H1 (cell line): Measurements from ENCODE around the gene SP4. TPM values are rescaled to one million over a fixed set of nuclear protein-coding genes. Genes with fewer than 3 reads are reported as not detected.

Experiments
- CTCF ChIA-PET: fragments of 300-600 bp; sonication (Branson Sonifier 250); formaldehyde crosslinking; loops from one replicate; lab custom pipeline; 2021; ENCODE audit not compliant: partially characterized antibody; lab: Charles Lee
- POLR2A ChIA-PET: fragments of 300-600 bp; sonication (Branson Sonifier 250); formaldehyde crosslinking; loops from one replicate; lab custom pipeline; 2021; ENCODE audit warnings: inconsistent platforms; ENCODE audit not compliant: partially characterized antibody; lab: Charles Lee
- DNase-seq, 2 experiments: peaks; one replicate each; pipeline versions ENCODE4 v3.0.0 to v3.0.0-alpha.2; 2010 to 2022; ENCODE audit warnings: low spot score in 2 of 2, low read depth in 1 of 2, mixed read lengths in 1 of 2
- FAIRE-seq: peaks from 2 replicates; lab custom pipeline; 2011; peaks lifted over from hg19 to GRCh38; lab: Jason Lieb, UNC
- H2AFZ ChIP-seq: 2 replicates; pipeline ENCODE4 v1.8.1; 2012; ENCODE audit warnings: low read length, inconsistent platforms
- H2AK5ac ChIP-seq: 2 replicates; pipeline ENCODE4 v1.6.1; 2013; ENCODE audit warnings: low read depth, low read length
- H2BK120ac ChIP-seq: replicated peaks from 2 replicates; pipeline ENCODE3; 2013; ENCODE audit warnings: low read depth, low read length, inconsistent platforms
- H2BK12ac ChIP-seq: 2 replicates; pipeline ENCODE4 v1.6.1; 2013; ENCODE audit warnings: low read depth, low read length
- H2BK15ac ChIP-seq: 2 replicates; pipeline ENCODE4 v1.6.1; 2013; ENCODE audit warnings: low read length
- H2BK20ac ChIP-seq: 2 replicates; pipeline ENCODE4 v1.6.1; 2013; ENCODE audit warnings: low read length
- H2BK5ac ChIP-seq: 2 replicates; pipeline ENCODE4 v1.6.1; 2013; ENCODE audit warnings: low read depth, low read length
- H3K14ac ChIP-seq: 2 replicates; pipeline ENCODE4 v1.6.1; 2013; ENCODE audit warnings: inconsistent platforms; ENCODE audit not compliant: insufficient read length
- H3K18ac ChIP-seq: 2 replicates; pipeline ENCODE4 v1.6.1; 2013; ENCODE audit warnings: low read length; ENCODE audit errors: extremely low read depth
- H3K23ac ChIP-seq: 2 replicates; pipeline ENCODE4 v1.6.1; 2013; ENCODE audit warnings: inconsistent platforms; ENCODE audit not compliant: insufficient read length
- H3K23me2 ChIP-seq: 2 replicates; pipeline ENCODE4 v1.6.1; 2013; ENCODE audit warnings: low read depth, low read length
- H3K27ac ChIP-seq: 2 replicates; pipeline ENCODE4 v1.6.1; 2011; ENCODE audit warnings: low read depth, low read length, inconsistent platforms
- H3K27me3 ChIP-seq, 4 experiments: replicated peaks in 1 of 4; 1 replicate in 1 of 4; 2 replicates in 3 of 4; pipeline versions ENCODE4 v1.6.1 to v1.8.1; 2011 to 2013; ENCODE audit warnings: low read length in 3 of 4, mild to moderate bottlenecking in 3 of 4, inconsistent platforms in 2 of 4, mixed read lengths in 2 of 4, moderate library complexity in 1 of 4; ENCODE audit not compliant: control insufficient read depth in 3 of 4, insufficient read depth in 3 of 4; ENCODE audit errors: extremely low read depth in 1 of 4
- H3K36me3 ChIP-seq, 4 experiments: 2 replicates each; pipeline versions ENCODE4 v1.6.1 to v1.8.1; 2011 to 2013; ENCODE audit warnings: mild to moderate bottlenecking in 4 of 4, low read length in 3 of 4, moderate library complexity in 2 of 4, control low read depth in 1 of 4, inconsistent platforms in 1 of 4; ENCODE audit not compliant: insufficient read depth in 4 of 4, control insufficient read depth in 2 of 4
- H3K4ac ChIP-seq: replicated peaks from 2 replicates; pipeline ENCODE3; 2013; ENCODE audit warnings: low read length, low read depth, mixed read lengths, inconsistent platforms; ENCODE audit not compliant: insufficient read length
- H3K4me1 ChIP-seq, 4 experiments: replicated peaks in 1 of 4; 1 replicate in 1 of 4; 2 replicates in 3 of 4; pipeline versions ENCODE4 v1.6.1 to v1.8.1; 2011 to 2013; ENCODE audit warnings: low read length in 3 of 4, inconsistent platforms in 2 of 4, mixed read lengths in 1 of 4; ENCODE audit not compliant: insufficient read depth in 4 of 4, control insufficient read depth in 3 of 4
- H3K4me2 ChIP-seq, 2 experiments: 2 replicates each; pipeline versions ENCODE4 v1.6.1 to v1.8.1; 2011 to 2013; ENCODE audit warnings: low read depth in 2 of 2, low read length in 2 of 2, control low read depth in 1 of 2, inconsistent platforms in 1 of 2, mild to moderate bottlenecking in 1 of 2; ENCODE audit not compliant: insufficient read depth in 1 of 2
- H3K4me3 ChIP-seq, 4 experiments: fragments of 200-600, 300-600 bp in 1 of 4; sonication (generic), shearing (Covaris generic), sonication (Bioruptor Twin) in 1 of 4; 2 replicates each; pipeline versions ENCODE4 v1.5.1 to v1.8.1; 2011 to 2016; ENCODE audit warnings: low read length in 4 of 4, low read depth in 3 of 4, control low read depth in 2 of 4, inconsistent platforms in 2 of 4, mild to moderate bottlenecking in 2 of 4, mixed read lengths in 1 of 4, moderate library complexity in 1 of 4; ENCODE audit not compliant: insufficient read depth in 2 of 4; ENCODE audit errors: extremely low read depth in 1 of 4
- H3K56ac ChIP-seq: replicated peaks from 2 replicates; pipeline ENCODE3; 2013; ENCODE audit warnings: low read depth, mild to moderate bottlenecking, mixed read lengths, low read length, inconsistent platforms; ENCODE audit not compliant: insufficient read length
- H3K79me1 ChIP-seq: 2 replicates; pipeline ENCODE4 v1.6.1; 2013; ENCODE audit warnings: low read depth, low read length, control low read depth
- H3K79me2 ChIP-seq, 2 experiments: 2 replicates each; pipeline versions ENCODE4 v1.6.1 to v1.8.1; 2012 to 2013; ENCODE audit warnings: low read length in 2 of 2, mild to moderate bottlenecking in 2 of 2, inconsistent platforms in 1 of 2; ENCODE audit not compliant: insufficient read depth in 2 of 2, control insufficient read depth in 1 of 2
- H3K9ac ChIP-seq, 4 experiments: replicated peaks in 1 of 4; 1 replicate in 1 of 4; 2 replicates in 3 of 4; pipeline versions ENCODE4 v1.6.1 to v1.8.1; 2011 to 2013; ENCODE audit warnings: low read depth in 3 of 4, low read length in 3 of 4, control low read depth in 2 of 4, mild to moderate bottlenecking in 2 of 4, moderate library complexity in 2 of 4, inconsistent platforms in 1 of 4; ENCODE audit errors: extremely low read depth in 1 of 4
- H3K9me3 ChIP-seq, 2 experiments: 2 replicates each; pipeline versions ENCODE4 v1.6.1 to v1.8.1; 2012 to 2013; ENCODE audit warnings: mild to moderate bottlenecking in 2 of 2, moderate library complexity in 2 of 2, control low read depth in 1 of 2, inconsistent platforms in 1 of 2, low read depth in 1 of 2, low read length in 1 of 2, mixed read lengths in 1 of 2; ENCODE audit not compliant: insufficient read depth in 2 of 2
- H4K20me1 ChIP-seq, 2 experiments: replicated peaks in 1 of 2; 2 replicates each; pipeline versions ENCODE3 to v1.8.1; 2011 to 2013; ENCODE audit warnings: inconsistent platforms in 2 of 2, low read length in 2 of 2, mild to moderate bottlenecking in 1 of 2; ENCODE audit not compliant: insufficient read depth in 2 of 2, control insufficient read depth in 1 of 2
- H4K5ac ChIP-seq: 2 replicates; pipeline ENCODE4 v1.6.1; 2013; ENCODE audit warnings: low read length, low read depth, mixed read lengths, inconsistent platforms; ENCODE audit not compliant: insufficient read length
- H4K8ac ChIP-seq: 2 replicates; pipeline ENCODE4 v1.8.0; 2013; ENCODE audit warnings: mild to moderate bottlenecking, moderate library complexity, low read length, inconsistent platforms; ENCODE audit not compliant: insufficient read depth; ENCODE audit errors: extremely low read depth
- H4K91ac ChIP-seq: replicated peaks from 2 replicates; pipeline ENCODE3; 2013; ENCODE audit warnings: low read length, mixed read lengths, inconsistent platforms; ENCODE audit not compliant: insufficient read length
- EZH2 ChIP-seq: fragments of 200-600 bp; sonication (generic); IDR thresholded peaks from 2 replicates; pipeline ENCODE4 v1.7.1; 2012; ENCODE audit warnings: low read depth, mild to moderate bottlenecking, moderate library complexity, low read length, inconsistent platforms; ENCODE audit not compliant: severe bottlenecking
- RAD21 ChIP-seq, 2 experiments: IDR thresholded peaks in 1 of 2; conservative IDR thresholded peaks in 1 of 2; 2 replicates each; pipeline ENCODE4 v1.6.1; 2011; ENCODE audit warnings: low read depth in 2 of 2, low read length in 2 of 2, improper control_type of control experiment in 1 of 2, inconsistent platforms in 1 of 2, mild to moderate bottlenecking in 1 of 2, moderate library complexity in 1 of 2
- RNF2 ChIP-seq: fragments of 200-900, 300-1000 bp; sonication (generic); IDR thresholded peaks from 2 replicates; pipeline ENCODE4 v1.7.1; 2016; ENCODE audit warnings: borderline replicate concordance, low read depth, mild to moderate bottlenecking, antibody characterized with exemption, low read length; ENCODE audit not compliant: poor library complexity, severe bottlenecking; ENCODE audit errors: missing control alignments
- TAF7 ChIP-seq: optimal IDR thresholded peaks from 2 replicates; pipeline ENCODE3; 2011; ENCODE audit warnings: low read depth, mild to moderate bottlenecking, inconsistent platforms, low read length, moderate library complexity, borderline replicate concordance
- WGBS, 2 experiments: shearing (Covaris generic) in 1 of 2; methylation state at CpG; one replicate each; pipeline versions ENCODE4 v1.1.6 to v1.1.7; 2013 to 2015; ENCODE audit warnings: low lambda C conversion rate in 2 of 2, mixed read lengths in 2 of 2, inconsistent platforms in 1 of 2, low coverage in 1 of 2, missing lambda C conversion rate in 1 of 2; ENCODE audit not compliant: insufficient replicate concordance in 2 of 2, insufficient coverage in 1 of 2, insufficient read length in 1 of 2; ENCODE audit errors: extremely low coverage in 1 of 2, missing lambda C conversion rate in 1 of 2; 5-methylcytosine and 5-hydroxymethylcytosine counted together
- polyA plus RNA-seq, 7 experiments: library from polyadenylated mRNA; depleted of rRNA in 3 of 7; stranded (reverse) in 5 of 7; unstranded in 2 of 7; fragments of >200 nt in 5 of 7; fragments of 200-250 nt in 2 of 7; gene quantifications; 1 replicate in 5 of 7; 2 replicates in 1 of 7; 4 replicates in 1 of 7; pipeline versions ENCODE4 v1.2.1 to v1.2.3, GENCODE V29; 2011 to 2013; ENCODE audit warnings: missing spikeins in 2 of 7, mixed read lengths in 2 of 7
- total RNA-seq: library from RNA; stranded (reverse); fragmentation: NEBNext Ultra II Directional; extraction: Animal tissue kit (Norgen Biotek cat#: 25700); gene quantifications from 2 replicates; pipeline ENCODE4 v1.2.1, GENCODE V29; 2021
- TF ChIP-seq, protein P1 (sequence below), 3 experiments: IDR thresholded peaks; 1 replicate in 2 of 3; 2 replicates in 1 of 3; pipeline versions ENCODE4 v1.5.1 to v1.6.1; 2011; ENCODE audit warnings: low read length in 3 of 3, mild to moderate bottlenecking in 3 of 3, inconsistent platforms in 2 of 3, low read depth in 1 of 3, moderate library complexity in 1 of 3; ENCODE audit not compliant: insufficient read depth in 1 of 3; ENCODE audit errors: control extremely low read depth in 1 of 3
- TF ChIP-seq, protein P2 (sequence below): IDR thresholded peaks from 2 replicates; pipeline ENCODE4 v1.6.1; 2011; ENCODE audit warnings: low read length, improper control_type of control experiment

The SP4 gene
- total and polyA plus RNA-seq, 2 of the 8 experiments (the other 6 are each of a cell fraction or from before 2014, with no cell fraction given): 10.0 to 24.0 TPM

DNA sequence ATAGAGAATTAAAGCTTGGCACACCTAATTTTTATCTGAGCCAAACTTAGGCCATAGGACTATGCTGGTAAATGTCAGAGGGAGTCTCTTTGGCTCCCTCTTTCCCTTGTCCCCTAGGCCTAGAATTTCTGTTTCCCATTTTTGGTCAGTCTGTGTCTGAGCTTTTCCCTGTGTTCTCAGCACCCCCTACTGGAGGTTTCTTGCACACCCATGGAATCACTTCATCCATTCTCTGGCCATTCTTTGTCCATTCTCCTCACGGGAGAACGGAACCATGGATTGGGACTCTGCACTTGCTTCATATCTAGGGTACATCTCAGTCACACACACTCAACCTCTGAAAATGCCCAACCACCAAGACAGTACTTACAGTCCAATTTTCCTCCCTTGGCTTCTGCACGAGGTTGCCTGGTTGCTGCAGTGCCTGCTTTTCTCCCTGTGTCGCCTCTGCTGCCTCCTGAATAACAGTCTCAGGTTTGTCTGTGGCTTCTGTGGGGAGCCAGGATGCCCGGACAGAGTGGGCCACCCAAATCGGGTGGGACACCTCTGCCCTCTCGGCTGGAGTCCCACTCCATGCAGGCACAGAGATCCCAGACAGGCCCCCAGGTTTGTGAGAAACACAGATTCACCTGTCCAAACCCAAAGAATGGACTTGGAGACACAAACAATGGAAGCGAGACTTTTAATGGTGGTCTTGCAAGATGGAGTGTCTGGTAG is 79.9 kb downstream of the SP4 start:
- Histone ChIP-seq H2BK120ac (no peak overlapping the region), H3K27ac (no peak overlapping the region), H3K4ac (no peak overlapping the region), H2BK20ac (no peak overlapping the region), H2BK12ac (no peak overlapping the region), H3K79me2 (no peaks in the 10 kb centered on the region; a peak in 1 of 4 replicates), H2AK5ac (no peak overlapping the region), H3K4me2 (no peak overlapping the region), H3K36me3 (peaks cover 0 to 14% (median 2%) of the 10 kb centered on the region in 4 experiments; a peak in 6 of 8 replicates), H4K5ac (no peak overlapping the region), H3K23ac (no peak overlapping the region), H3K4me3 (no peak overlapping the region), H3K4me1 (peaks cover 0 to 3% (median 0%) of the 10 kb centered on the region in 4 experiments; a peak in 1 of 7 replicates), H3K14ac (no peak overlapping the region), H3K79me1 (no peaks in the 10 kb centered on the region), H2AFZ (no peak overlapping the region), H4K8ac (peak overlapping the region; percentile 3; the same call in 1 of the 2 replicates), H3K9me3 (0 out of 4 replicates have a peak, but pooled peaks cover 0 to 5% of the 10 kb centered on the region in 2 experiments), H3K18ac (no peak overlapping the region), H4K20me1 (no peaks in the 10 kb centered on the region), H2BK15ac (no peak overlapping the region), H3K27me3 (no peaks in the 10 kb centered on the region), H3K23me2 (no peaks in the 10 kb centered on the region), H2BK5ac (no peak overlapping the region; the same call in 1 of the 2 replicates), H3K9ac (no peak overlapping the region), H4K91ac (no peak overlapping the region), H3K56ac (no peak overlapping the region)
- DNase-seq (peak; percentile 10 to 78), FAIRE-seq (peak; percentile 92)
- CTCF ChIA-PET: interaction anchor here (0.6 to 2.3 kb wide), 17 partner anchors 10 to 1100 kb away, joined by 3 to 13 read pairs (median 4); no protein-coding TSS in a partner anchor
- POLR2A ChIA-PET: no interaction called here
- WGBS, 2 experiments: 86% methylated on average over 8 of the region's 8 CpGs; no CpG with 5 or more reads in 1 of the 2 experiments
- TF ChIP-seq, protein P1, sequence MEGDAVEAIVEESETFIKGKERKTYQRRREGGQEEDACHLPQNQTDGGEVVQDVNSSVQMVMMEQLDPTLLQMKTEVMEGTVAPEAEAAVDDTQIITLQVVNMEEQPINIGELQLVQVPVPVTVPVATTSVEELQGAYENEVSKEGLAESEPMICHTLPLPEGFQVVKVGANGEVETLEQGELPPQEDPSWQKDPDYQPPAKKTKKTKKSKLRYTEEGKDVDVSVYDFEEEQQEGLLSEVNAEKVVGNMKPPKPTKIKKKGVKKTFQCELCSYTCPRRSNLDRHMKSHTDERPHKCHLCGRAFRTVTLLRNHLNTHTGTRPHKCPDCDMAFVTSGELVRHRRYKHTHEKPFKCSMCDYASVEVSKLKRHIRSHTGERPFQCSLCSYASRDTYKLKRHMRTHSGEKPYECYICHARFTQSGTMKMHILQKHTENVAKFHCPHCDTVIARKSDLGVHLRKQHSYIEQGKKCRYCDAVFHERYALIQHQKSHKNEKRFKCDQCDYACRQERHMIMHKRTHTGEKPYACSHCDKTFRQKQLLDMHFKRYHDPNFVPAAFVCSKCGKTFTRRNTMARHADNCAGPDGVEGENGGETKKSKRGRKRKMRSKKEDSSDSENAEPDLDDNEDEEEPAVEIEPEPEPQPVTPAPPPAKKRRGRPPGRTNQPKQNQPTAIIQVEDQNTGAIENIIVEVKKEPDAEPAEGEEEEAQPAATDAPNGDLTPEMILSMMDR (IDR thresholded peaks at IDR 0.05; ENCODE audit: control extremely low read depth in 1 of 3, insufficient read depth in 1 of 3, low read depth in 1 of 3, low read length in 3 of 3): peak; percentile 38 to 84 (median 77)
- TF ChIP-seq RAD21 (IDR thresholded peaks at IDR 0.05 in 1 of 2, conservative IDR thresholded peaks at IDR 0.05 in 1 of 2; ENCODE audit: low read depth in 2 of 2, low read length in 2 of 2): peak; percentile 91 to 92
- TF ChIP-seq, protein P2, sequence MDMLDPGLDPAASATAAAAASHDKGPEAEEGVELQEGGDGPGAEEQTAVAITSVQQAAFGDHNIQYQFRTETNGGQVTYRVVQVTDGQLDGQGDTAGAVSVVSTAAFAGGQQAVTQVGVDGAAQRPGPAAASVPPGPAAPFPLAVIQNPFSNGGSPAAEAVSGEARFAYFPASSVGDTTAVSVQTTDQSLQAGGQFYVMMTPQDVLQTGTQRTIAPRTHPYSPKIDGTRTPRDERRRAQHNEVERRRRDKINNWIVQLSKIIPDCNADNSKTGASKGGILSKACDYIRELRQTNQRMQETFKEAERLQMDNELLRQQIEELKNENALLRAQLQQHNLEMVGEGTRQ: no peak
- no peak for TF ChIP-seq RNF2
- no peak for TF ChIP-seq EZH2
- TF ChIP-seq TAF7: no peak
